Tibial artery (tissue), 4 donors: ENCODE data around the gene CERK.

Experiments
- DNase-seq, 2 donors: peaks; one replicate each; pipeline ENCODE4 v3.0.0-alpha.2; 2019
- H3K27ac ChIP-seq, 2 donors: fragments of 200-600 bp; sonication (generic) in 1 of 2; 1 replicate in 1 of 2; 2 replicates in 1 of 2; pipeline ENCODE4 v1.5.1; 2018 to 2019; ENCODE audit warnings: mild to moderate bottlenecking in 1 of 2
- H3K27me3 ChIP-seq, 2 donors: fragments of 200-600 bp; sonication (generic) in 1 of 2; one replicate each; pipeline versions ENCODE4 v1.5.1 to v1.6.0; 2016 to 2019
- H3K36me3 ChIP-seq, 3 donors: fragments of 200-600 bp; sonication (generic) in 2 of 3; one replicate each; pipeline ENCODE4 v1.5.1; 2016 to 2019; ENCODE audit warnings: mild to moderate bottlenecking in 2 of 3
- H3K4me1 ChIP-seq, 4 donors: fragments of 200-600 bp; sonication (generic) in 2 of 4; 1 replicate in 3 of 4; 2 replicates in 1 of 4; pipeline ENCODE4 v1.5.1; 2016 to 2019
- H3K4me3 ChIP-seq, 2 donors: fragments of 200-600 bp; sonication (generic) in 1 of 2; 1 replicate in 1 of 2; 2 replicates in 1 of 2; pipeline ENCODE4 v1.5.1; 2018 to 2019; ENCODE audit warnings: mild to moderate bottlenecking in 2 of 2
- H3K9me3 ChIP-seq, 3 donors: fragments of 200-600 bp; sonication (generic) in 1 of 3; one replicate each; pipeline ENCODE4 v1.5.1; 2016 to 2019
- CTCF ChIP-seq, 2 experiments: fragments of 200-600 bp in 1 of 2; fragments of 450-650 bp in 1 of 2; IDR thresholded peaks; one replicate each; pipeline ENCODE4 v1.5.1; 2017 to 2019; ENCODE audit warnings: antibody characterized with exemption in 2 of 2, mild to moderate bottlenecking in 1 of 2, moderate library complexity in 1 of 2
- intact Hi-C: fragments of 100-400 bp; cut with DNase I; formaldehyde crosslinking; loops from one replicate; pipeline ENCODE4 v1.15.0; 2023; ENCODE audit warnings: low total_unique reads

CERK gene

GRCh38 chr22:46676881-46677280, 61.2 kb downstream of the CERK start:
- no peak for DNase-seq
- no peak for TF ChIP-seq CTCF (IDR thresholded peaks at IDR 0.05)
- H3K9me3 ChIP-seq = no peaks in the 10 kb centered on the region
- H3K27me3 ChIP-seq = no peaks in the 10 kb centered on the region
- intact Hi-C loops = no loop called here
- H3K4me3 ChIP-seq = no peak overlapping the region
- no peak overlapping the region for H3K27ac ChIP-seq
- peaks cover 0 to 15% (median 8%) of the 10 kb centered on the region in 4 donors for H3K4me1 ChIP-seq
- peaks cover 0 to 54% (median 0%) of the 10 kb centered on the region in 3 donors for H3K36me3 ChIP-seq

- Histone ChIP-seq H3K27me3 (no peaks in the 10 kb centered on the region), H3K4me3 (no peak overlapping the region), H3K36me3 (peaks cover 0 to 54% (median 0%) of the 10 kb centered on the region in 3 donors), H3K27ac (no peak overlapping the region), H3K9me3 (no peaks in the 10 kb centered on the region), H3K4me1 (peaks cover 0 to 15% (median 8%) of the 10 kb centered on the region in 4 donors)
- TF ChIP-seq CTCF (IDR thresholded peaks at IDR 0.05) = no peak
- intact Hi-C loops = no loop called here
- no peak for DNase-seq
These were observed 61.6 kb downstream of the CERK start for GRCh38 chr22:46676479-46676878.

GRCh38 chr22:46675938-46676337, 62.1 kb downstream of the CERK start:
- peaks cover 0 to 54% (median 0%) of the 10 kb centered on the region in 3 donors for H3K36me3 ChIP-seq

GRCh38 chr22:46675479-46675878, 62.6 kb downstream of the CERK start:
- Histone ChIP-seq H3K4me1 (peaks cover 0 to 15% (median 8%) of the 10 kb centered on the region in 4 donors), H3K27ac (no peak overlapping the region), H3K4me3 (no peak overlapping the region), H3K27me3 (no peaks in the 10 kb centered on the region), H3K36me3 (peaks cover 0 to 59% (median 0%) of the 10 kb centered on the region in 3 donors), H3K9me3 (no peaks in the 10 kb centered on the region)
- intact Hi-C loops = no loop called here
- TF ChIP-seq CTCF (IDR thresholded peaks at IDR 0.05) = no peak
- DNase-seq = no peak

More at GRCh38 chr22:46675938-46676337, 62.1 kb downstream of the CERK start:
- intact Hi-C loops = no loop called here
- Histone ChIP-seq H3K4me1 (peaks cover 0 to 15% (median 8%) of the 10 kb centered on the region in 4 donors), H3K27ac (no peak overlapping the region), H3K27me3 (no peaks in the 10 kb centered on the region), H3K4me3 (no peak overlapping the region), H3K9me3 (no peaks in the 10 kb centered on the region)
- no peak for DNase-seq
- no peak for TF ChIP-seq CTCF (IDR thresholded peaks at IDR 0.05)

- H3K27me3 ChIP-seq = no peaks in the 10 kb centered on the region
- H3K27ac ChIP-seq = no peak overlapping the region
- no peak for DNase-seq
- intact Hi-C loops = no loop called here
- peaks cover 0 to 12% (median 6%) of the 10 kb centered on the region in 4 donors for H3K4me1 ChIP-seq
- no peaks in the 10 kb centered on the region for H3K9me3 ChIP-seq
- H3K4me3 ChIP-seq = no peak overlapping the region
- H3K36me3 ChIP-seq = peaks cover 0 to 65% (median 0%) of the 10 kb centered on the region in 3 donors
- no peak for TF ChIP-seq CTCF (IDR thresholded peaks at IDR 0.05)
These were observed 63.1 kb downstream of the CERK start for GRCh38 chr22:46674906-46675305.

GRCh38 chr22:46674367-46674781, 63.7 kb downstream of the CERK start:
- Histone ChIP-seq H3K4me1 (peaks cover 0 to 7% (median 2%) of the 10 kb centered on the region in 4 donors), H3K4me3 (no peak overlapping the region), H3K36me3 (peaks cover 0 to 68% (median 0%) of the 10 kb centered on the region in 3 donors), H3K27ac (no peak overlapping the region), H3K9me3 (no peaks in the 10 kb centered on the region), H3K27me3 (no peaks in the 10 kb centered on the region)
- no peak for TF ChIP-seq CTCF (IDR thresholded peaks at IDR 0.05)
- intact Hi-C loops = no loop called here
- peak; percentile 59 to 78 for DNase-seq
